HL-60 (cell line): ENCODE data around the gene GABPB2.

Source experiments
- GABPA ChIP-seq: IDR thresholded peaks from 2 replicates; pipeline ENCODE4 v1.6.1; 2012; ENCODE audit warnings: low read depth
- POLR2AphosphoS5 ChIP-seq: IDR thresholded peaks from 2 replicates; pipeline ENCODE4 v1.6.1; 2012; ENCODE audit warnings: low read depth
- SPI1 ChIP-seq: IDR thresholded peaks from 2 replicates; pipeline ENCODE4 v1.6.1; 2012; ENCODE audit warnings: low read depth, mild to moderate bottlenecking, borderline replicate concordance
- TF ChIP-seq, protein P1 (sequence below): IDR thresholded peaks from one replicate; pipeline ENCODE4 v1.5.1; 2011; ENCODE audit warnings: low read length, control low read depth, inconsistent platforms; ENCODE audit not compliant: insufficient read depth
- TF ChIP-seq, protein P2 (sequence below): IDR thresholded peaks from 2 replicates; pipeline ENCODE4 v1.6.1; 2012; ENCODE audit warnings: low read depth; ENCODE audit not compliant: insufficient replicate concordance

DNA sequence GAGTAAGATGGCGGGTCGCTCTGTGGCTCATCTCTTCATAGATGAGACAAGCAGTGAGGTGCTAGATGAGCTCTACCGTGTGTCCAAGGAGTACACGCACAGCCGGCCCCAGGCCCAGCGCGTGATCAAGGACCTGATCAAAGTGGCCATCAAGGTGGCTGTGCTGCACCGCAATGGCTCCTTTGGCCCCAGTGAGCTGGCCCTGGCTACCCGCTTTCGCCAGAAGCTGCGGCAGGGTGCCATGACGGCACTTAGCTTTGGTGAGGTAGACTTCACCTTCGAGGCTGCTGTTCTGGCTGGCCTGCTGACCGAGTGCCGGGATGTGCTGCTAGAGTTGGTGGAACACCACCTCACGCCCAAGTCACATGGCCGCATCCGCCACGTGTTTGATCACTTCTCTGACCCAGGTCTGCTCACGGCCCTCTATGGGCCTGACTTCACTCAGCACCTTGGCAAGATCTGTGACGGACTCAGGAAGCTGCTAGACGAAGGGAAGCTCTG lies 88.2 kb downstream of the GABPB2 start:
- TF ChIP-seq, protein P1, sequence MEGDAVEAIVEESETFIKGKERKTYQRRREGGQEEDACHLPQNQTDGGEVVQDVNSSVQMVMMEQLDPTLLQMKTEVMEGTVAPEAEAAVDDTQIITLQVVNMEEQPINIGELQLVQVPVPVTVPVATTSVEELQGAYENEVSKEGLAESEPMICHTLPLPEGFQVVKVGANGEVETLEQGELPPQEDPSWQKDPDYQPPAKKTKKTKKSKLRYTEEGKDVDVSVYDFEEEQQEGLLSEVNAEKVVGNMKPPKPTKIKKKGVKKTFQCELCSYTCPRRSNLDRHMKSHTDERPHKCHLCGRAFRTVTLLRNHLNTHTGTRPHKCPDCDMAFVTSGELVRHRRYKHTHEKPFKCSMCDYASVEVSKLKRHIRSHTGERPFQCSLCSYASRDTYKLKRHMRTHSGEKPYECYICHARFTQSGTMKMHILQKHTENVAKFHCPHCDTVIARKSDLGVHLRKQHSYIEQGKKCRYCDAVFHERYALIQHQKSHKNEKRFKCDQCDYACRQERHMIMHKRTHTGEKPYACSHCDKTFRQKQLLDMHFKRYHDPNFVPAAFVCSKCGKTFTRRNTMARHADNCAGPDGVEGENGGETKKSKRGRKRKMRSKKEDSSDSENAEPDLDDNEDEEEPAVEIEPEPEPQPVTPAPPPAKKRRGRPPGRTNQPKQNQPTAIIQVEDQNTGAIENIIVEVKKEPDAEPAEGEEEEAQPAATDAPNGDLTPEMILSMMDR, result no peak
- TF ChIP-seq, protein P2, sequence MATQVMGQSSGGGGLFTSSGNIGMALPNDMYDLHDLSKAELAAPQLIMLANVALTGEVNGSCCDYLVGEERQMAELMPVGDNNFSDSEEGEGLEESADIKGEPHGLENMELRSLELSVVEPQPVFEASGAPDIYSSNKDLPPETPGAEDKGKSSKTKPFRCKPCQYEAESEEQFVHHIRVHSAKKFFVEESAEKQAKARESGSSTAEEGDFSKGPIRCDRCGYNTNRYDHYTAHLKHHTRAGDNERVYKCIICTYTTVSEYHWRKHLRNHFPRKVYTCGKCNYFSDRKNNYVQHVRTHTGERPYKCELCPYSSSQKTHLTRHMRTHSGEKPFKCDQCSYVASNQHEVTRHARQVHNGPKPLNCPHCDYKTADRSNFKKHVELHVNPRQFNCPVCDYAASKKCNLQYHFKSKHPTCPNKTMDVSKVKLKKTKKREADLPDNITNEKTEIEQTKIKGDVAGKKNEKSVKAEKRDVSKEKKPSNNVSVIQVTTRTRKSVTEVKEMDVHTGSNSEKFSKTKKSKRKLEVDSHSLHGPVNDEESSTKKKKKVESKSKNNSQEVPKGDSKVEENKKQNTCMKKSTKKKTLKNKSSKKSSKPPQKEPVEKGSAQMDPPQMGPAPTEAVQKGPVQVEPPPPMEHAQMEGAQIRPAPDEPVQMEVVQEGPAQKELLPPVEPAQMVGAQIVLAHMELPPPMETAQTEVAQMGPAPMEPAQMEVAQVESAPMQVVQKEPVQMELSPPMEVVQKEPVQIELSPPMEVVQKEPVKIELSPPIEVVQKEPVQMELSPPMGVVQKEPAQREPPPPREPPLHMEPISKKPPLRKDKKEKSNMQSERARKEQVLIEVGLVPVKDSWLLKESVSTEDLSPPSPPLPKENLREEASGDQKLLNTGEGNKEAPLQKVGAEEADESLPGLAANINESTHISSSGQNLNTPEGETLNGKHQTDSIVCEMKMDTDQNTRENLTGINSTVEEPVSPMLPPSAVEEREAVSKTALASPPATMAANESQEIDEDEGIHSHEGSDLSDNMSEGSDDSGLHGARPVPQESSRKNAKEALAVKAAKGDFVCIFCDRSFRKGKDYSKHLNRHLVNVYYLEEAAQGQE, result no peak
- TF ChIP-seq GABPA, result no peak
- no peak for TF ChIP-seq POLR2AphosphoS5
- no peak for TF ChIP-seq SPI1
